Prostate gland (tissue), 2 donors: ENCODE data around the gene KCNK15. TPM values are rescaled to one million over a fixed set of nuclear protein-coding genes. Genes with fewer than 3 reads are reported as not detected.
A peak's percentile ranks its signal among the peaks of the same experiment; 100 is the strongest.

Experiments used
- DNase-seq: peaks from one replicate; pipeline ENCODE4 v3.0.0-alpha.2; 2019; ENCODE audit warnings: low spot score
- H3K27ac ChIP-seq, 2 donors: fragments of 200-600 bp; sonication (generic); 2 replicates each; pipeline ENCODE4 v1.5.1; 2017 to 2019
- H3K27me3 ChIP-seq: fragments of 200-600 bp; sonication (generic); replicated peaks from 2 replicates; pipeline ENCODE4 v1.5.1; 2019; ENCODE audit not compliant: insufficient read depth
- H3K36me3 ChIP-seq, 2 donors: fragments of 200-600 bp; sonication (generic); 1 replicate in 1 of 2; 2 replicates in 1 of 2; pipeline versions ENCODE4 v1.5.1 to v1.8.1; 2017 to 2019
- H3K4me1 ChIP-seq: fragments of 200-600 bp; sonication (generic); replicated peaks from 2 replicates; pipeline ENCODE4 v1.5.1; 2019
- H3K4me3 ChIP-seq, 2 donors: fragments of 200-600 bp; sonication (generic); 2 replicates each; pipeline ENCODE4 v1.5.1; 2017 to 2019
- H3K9me3 ChIP-seq: fragments of 200-600 bp; sonication (generic); 2 replicates; pipeline ENCODE4 v1.5.1; 2017
- POLR2A ChIP-seq: fragments of 450-650 bp; IDR thresholded peaks from one replicate; pipeline ENCODE4 v1.6.1; 2016; ENCODE audit warnings: antibody characterized with exemption, mild to moderate bottlenecking
- POLR2AphosphoS5 ChIP-seq: sonication (generic); formaldehyde crosslinking; IDR thresholded peaks from one replicate; pipeline ENCODE4 v1.6.1; 2017; ENCODE audit warnings: antibody characterized with exemption
- WGBS: methylation state at CpG from one replicate; pipeline ENCODE4 v1.1.5; 2018; 5-methylcytosine and 5-hydroxymethylcytosine counted together
- intact Hi-C: fragments of 100-400 bp; cut with DNase I; formaldehyde crosslinking; loops from one replicate; pipeline ENCODE4 v1.14.2; 2022
- total RNA-seq, 2 donors: library from RNA; depleted of rRNA; stranded (reverse); fragments of >200 nt; gene quantifications; one replicate each; pipeline ENCODE4 v1.1.0, GENCODE V29; 2016
- TF ChIP-seq, protein P1 (sequence below), 4 experiments: fragments of 200-600 bp in 2 of 4; fragments of 450-650 bp in 2 of 4; sonication (generic) in 2 of 4; IDR thresholded peaks; 1 replicate in 3 of 4; 2 replicates in 1 of 4; pipeline ENCODE4 v1.5.1; 2016 to 2019; ENCODE audit warnings: antibody characterized with exemption in 4 of 4, mild to moderate bottlenecking in 2 of 4, moderate library complexity in 2 of 4

Gene KCNK15
- total RNA-seq, 2 donors from 2014 or later = 1.5 to 16.1 TPM

GRCh38 chr20:44725837-44726236, 19.8 kb upstream of the KCNK15 start:
- TF ChIP-seq, protein P1, sequence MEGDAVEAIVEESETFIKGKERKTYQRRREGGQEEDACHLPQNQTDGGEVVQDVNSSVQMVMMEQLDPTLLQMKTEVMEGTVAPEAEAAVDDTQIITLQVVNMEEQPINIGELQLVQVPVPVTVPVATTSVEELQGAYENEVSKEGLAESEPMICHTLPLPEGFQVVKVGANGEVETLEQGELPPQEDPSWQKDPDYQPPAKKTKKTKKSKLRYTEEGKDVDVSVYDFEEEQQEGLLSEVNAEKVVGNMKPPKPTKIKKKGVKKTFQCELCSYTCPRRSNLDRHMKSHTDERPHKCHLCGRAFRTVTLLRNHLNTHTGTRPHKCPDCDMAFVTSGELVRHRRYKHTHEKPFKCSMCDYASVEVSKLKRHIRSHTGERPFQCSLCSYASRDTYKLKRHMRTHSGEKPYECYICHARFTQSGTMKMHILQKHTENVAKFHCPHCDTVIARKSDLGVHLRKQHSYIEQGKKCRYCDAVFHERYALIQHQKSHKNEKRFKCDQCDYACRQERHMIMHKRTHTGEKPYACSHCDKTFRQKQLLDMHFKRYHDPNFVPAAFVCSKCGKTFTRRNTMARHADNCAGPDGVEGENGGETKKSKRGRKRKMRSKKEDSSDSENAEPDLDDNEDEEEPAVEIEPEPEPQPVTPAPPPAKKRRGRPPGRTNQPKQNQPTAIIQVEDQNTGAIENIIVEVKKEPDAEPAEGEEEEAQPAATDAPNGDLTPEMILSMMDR (IDR thresholded peaks at IDR 0.05) = no peak
- TF ChIP-seq POLR2A = no peak
- no peaks in the 10 kb centered on the region for H3K27me3 ChIP-seq
- H3K4me1 ChIP-seq = peaks cover 3% of the 10 kb centered on the region
- intact Hi-C loops = no loop called here
- H3K27ac ChIP-seq = no peak overlapping the region
- DNase-seq = no peak
- H3K36me3 ChIP-seq = no peaks in the 10 kb centered on the region
- H3K9me3 ChIP-seq = no peaks in the 10 kb centered on the region
- H3K4me3 ChIP-seq = no peak overlapping the region
- WGBS = 67% methylated on average over 5 of the region's 5 CpGs

DNA sequence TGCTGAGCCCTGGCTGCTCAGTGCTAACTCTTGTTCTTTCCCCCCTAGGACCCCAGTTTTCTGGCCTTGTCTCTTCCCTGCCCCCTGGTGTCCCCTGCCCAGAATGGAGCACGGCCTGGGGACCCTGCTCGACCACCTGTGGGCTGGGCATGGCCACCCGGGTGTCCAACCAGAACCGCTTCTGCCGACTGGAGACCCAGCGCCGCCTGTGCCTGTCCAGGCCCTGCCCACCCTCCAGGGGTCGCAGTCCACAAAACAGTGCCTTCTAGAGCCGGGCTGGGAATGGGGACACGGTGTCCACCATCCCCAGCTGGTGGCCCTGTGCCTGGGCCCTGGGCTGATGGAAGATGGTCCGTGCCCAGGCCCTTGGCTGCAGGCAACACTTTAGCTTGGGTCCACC, 18.6 kb upstream of the KCNK15 start:
- H3K27ac ChIP-seq = no peak overlapping the region
- no peak overlapping the region for H3K4me3 ChIP-seq
- no peak for DNase-seq
- no peaks in the 10 kb centered on the region for H3K9me3 ChIP-seq
- H3K27me3 ChIP-seq = no peaks in the 10 kb centered on the region
- intact Hi-C loops = no loop called here
- H3K36me3 ChIP-seq = no peaks in the 10 kb centered on the region
- 93% methylated on average over 11 of the region's 11 CpGs for WGBS
- TF ChIP-seq, protein P1 (IDR thresholded peaks at IDR 0.05) = no peak
- no peak for TF ChIP-seq POLR2AphosphoS5
- no peak for TF ChIP-seq POLR2A
- H3K4me1 ChIP-seq = peaks cover 3% of the 10 kb centered on the region

- TF ChIP-seq POLR2AphosphoS5 = no peak
- no peak for TF ChIP-seq POLR2A
- TF ChIP-seq, protein P1 (IDR thresholded peaks at IDR 0.05) = no peak
- Histone ChIP-seq H3K36me3 (no peaks in the 10 kb centered on the region), H3K4me3 (no peak overlapping the region), H3K4me1 (peaks cover 3% of the 10 kb centered on the region), H3K27me3 (no peaks in the 10 kb centered on the region), H3K9me3 (no peaks in the 10 kb centered on the region), H3K27ac (no peak overlapping the region)
- intact Hi-C loops = no loop called here
- DNase-seq = no peak
- 65% methylated on average over 2 of the region's 2 CpGs for WGBS
Observed at GRCh38 chr20:44727651-44728050, 18.0 kb upstream of the KCNK15 start.

GRCh38 chr20:44728801-44729443, 16.7 kb upstream of the KCNK15 start:
- intact Hi-C loops = no loop called here
- WGBS = 14% methylated on average over 9 of the region's 9 CpGs
- Histone ChIP-seq H3K27me3 (no peaks in the 10 kb centered on the region), H3K4me3 (no peak overlapping the region), H3K36me3 (no peaks in the 10 kb centered on the region), H3K4me1 (peaks cover 3% of the 10 kb centered on the region), H3K27ac (no peak overlapping the region), H3K9me3 (no peaks in the 10 kb centered on the region)
- TF ChIP-seq, protein P1 (IDR thresholded peaks at IDR 0.05) = no peak
- TF ChIP-seq POLR2AphosphoS5 (peak; percentile 84), POLR2A (no peak)
- peak; percentile 85 for DNase-seq

- no peaks in the 10 kb centered on the region for H3K9me3 ChIP-seq
- no peaks in the 10 kb centered on the region for H3K27me3 ChIP-seq
- peaks cover 3% of the 10 kb centered on the region for H3K4me1 ChIP-seq
- intact Hi-C loops = loop anchor here (10.0 kb wide), 1 partner anchor 526 kb away; no protein-coding TSS in a partner anchor
- TF ChIP-seq, protein P1 (IDR thresholded peaks at IDR 0.05) = no peak
- peak; percentile 33 for TF ChIP-seq POLR2AphosphoS5
- DNase-seq = peak; percentile 36
- no peak overlapping the region for H3K4me3 ChIP-seq
- H3K27ac ChIP-seq = no peak overlapping the region
- 56% methylated on average over 2 of the region's 2 CpGs for WGBS
- H3K36me3 ChIP-seq = no peaks in the 10 kb centered on the region
Observed at GRCh38 chr20:44730441-44730840, 15.2 kb upstream of the KCNK15 start.
